GM15510 (cell line): ENCODE data around the gene CWH43.

Source experiments
- POLR2A ChIP-seq: IDR thresholded peaks from 3 replicates; pipeline ENCODE4 v1.6.1; 2011; ENCODE audit warnings: borderline replicate concordance; ENCODE audit not compliant: insufficient read length; ENCODE audit errors: extremely low read depth

The CWH43 gene

GRCh38 chr4:48963042-48963679 is 22.9 kb upstream of the CWH43 start:
- TF ChIP-seq POLR2A, result no peak

- no peak for TF ChIP-seq POLR2A
Measured at GRCh38 chr4:48967101-48967500, 19.0 kb upstream of the CWH43 start.

GRCh38 chr4:48967631-48968030 is 18.4 kb upstream of the CWH43 start:
- no peak for TF ChIP-seq POLR2A

DNA sequence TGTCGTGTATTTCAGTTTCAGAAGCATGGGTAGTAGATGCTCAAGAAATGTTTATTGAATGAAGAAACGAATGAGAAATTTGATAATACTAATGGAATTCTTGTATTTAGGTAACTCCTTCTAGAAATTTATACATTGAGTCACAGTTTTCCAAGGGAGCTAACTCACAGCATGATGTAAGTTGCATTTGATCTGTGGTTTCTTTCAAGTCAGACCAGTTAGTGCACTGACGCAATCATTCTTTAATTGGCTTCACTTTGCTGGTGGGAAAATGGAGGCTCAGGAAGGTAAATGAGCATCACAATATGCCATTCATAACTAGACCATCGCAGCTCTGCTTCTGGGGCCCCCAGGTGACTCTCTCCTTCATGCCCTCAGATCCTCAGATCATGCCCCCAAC is 17.3 kb upstream of the CWH43 start:
- TF ChIP-seq POLR2A, result no peak

GRCh38 chr4:48970471-48970921 is 15.6 kb upstream of the CWH43 start:
- TF ChIP-seq POLR2A, result no peak

DNA sequence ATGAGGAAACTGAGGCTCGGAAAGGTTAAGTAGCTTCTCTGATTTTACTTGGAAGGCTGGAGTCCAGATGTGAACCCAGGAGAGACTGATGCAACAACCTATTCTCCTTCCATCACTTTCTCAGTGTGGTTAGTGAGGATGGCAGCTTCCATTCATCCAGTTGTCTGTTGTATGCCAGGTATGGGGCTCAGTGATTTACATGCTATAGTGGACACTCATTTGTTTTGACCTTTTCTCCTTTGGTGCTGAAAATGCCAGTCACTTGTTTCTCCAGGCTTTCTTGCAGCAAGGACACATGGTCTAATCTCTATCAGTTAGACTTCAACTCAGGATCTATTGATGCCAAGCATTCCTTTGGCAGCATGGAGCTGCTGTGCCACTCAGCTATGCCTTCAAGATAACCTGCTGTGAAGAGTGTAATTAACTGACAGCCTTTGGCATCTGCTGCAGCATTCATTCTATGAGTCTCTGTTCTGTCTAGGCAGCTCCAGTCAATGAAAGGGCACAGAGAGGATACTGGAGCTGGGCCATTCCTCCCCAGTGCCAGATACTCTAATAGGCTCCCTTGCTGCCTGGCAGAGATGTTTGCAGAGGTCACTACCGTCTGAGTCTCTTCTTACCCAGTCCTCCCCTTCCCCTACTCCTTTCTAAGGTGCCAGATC is 11.0 kb upstream of the CWH43 start:
- TF ChIP-seq POLR2A, result no peak

GRCh38 chr4:48976041-48976440 is 10.0 kb upstream of the CWH43 start:
- no peak for TF ChIP-seq POLR2A

DNA sequence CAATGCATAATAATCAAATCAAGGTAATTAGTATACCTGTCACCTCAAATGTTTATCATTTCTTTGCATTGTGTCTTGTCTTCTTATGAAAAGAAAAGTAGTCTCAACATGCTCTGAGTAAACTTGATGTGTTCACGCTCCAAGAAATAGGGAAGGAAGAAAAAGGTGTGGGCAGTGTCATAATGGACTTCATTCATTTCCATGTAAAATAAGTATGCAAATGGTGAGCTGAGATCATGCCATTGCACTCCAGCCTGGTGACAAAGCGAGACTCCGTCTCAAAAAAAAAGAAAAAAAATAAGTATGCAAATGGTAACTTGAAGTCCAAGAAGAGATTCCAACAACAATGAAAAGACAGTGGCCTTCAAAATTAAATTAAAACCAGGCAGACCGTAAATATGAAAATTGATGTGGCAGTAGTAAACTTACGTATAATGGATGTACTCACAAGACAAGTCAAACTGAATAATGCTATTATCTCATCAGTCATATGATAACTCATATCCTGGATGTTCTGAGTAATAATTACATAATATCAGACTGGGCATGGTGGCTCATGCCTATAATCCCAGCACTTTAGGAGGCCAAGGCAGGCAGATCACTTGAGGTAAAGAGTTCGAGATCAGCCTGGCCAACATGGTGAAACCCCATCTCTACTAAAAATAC is 6.0 kb upstream of the CWH43 start:
- TF ChIP-seq POLR2A, result no peak

- TF ChIP-seq POLR2A, result no peak
Measured at GRCh38 chr4:48985602-48985975, 486 bp upstream of the CWH43 start.

- no peak for TF ChIP-seq POLR2A
Measured at GRCh38 chr4:48986654-48987164, 634 bp downstream of the CWH43 start.

- no peak for TF ChIP-seq POLR2A
Measured at GRCh38 chr4:48989461-48990203, 3.6 kb downstream of the CWH43 start.

GRCh38 chr4:48991357-48991756 is 5.3 kb downstream of the CWH43 start:
- no peak for TF ChIP-seq POLR2A

DNA sequence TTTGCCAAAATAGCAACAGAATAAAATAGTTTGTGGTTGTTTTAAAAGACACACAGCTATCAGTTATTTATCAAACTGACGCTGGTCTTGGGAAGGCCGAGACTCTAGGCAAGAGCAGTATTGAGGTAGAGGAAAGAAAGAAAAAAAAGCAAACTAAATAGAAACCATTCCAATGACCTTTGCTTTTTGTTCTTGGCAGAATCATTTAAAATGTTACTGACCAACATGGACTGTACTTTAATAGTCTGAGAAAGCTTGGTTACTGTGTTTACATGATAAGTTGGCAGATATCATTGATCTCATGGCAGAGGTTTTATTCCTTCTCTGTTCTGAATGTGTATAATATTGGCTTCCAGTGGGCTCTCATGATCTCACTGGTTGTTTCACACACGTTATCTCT is 11.9 kb downstream of the CWH43 start:
- no peak for TF ChIP-seq POLR2A

DNA sequence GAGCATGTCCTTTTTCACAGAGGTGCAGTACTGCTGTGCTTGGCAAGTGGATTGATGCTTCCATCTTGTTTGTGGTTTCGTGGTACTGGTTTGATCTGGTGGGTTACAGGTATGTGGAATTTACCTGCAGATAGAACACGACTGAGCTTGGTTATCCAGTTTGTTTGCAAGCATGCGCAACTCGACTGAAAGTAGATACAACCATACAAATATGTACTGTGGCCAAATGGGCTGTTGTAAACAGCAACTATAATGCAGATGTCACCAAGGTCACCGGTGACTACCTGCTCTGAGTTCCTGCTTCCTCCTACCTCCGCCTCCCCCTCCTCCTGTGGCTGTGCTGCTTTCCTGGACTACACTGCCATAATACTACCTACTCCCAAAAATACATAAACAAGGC is 12.4 kb downstream of the CWH43 start:
- TF ChIP-seq POLR2A, result no peak

GRCh38 chr4:49000806-49001205 is 14.7 kb downstream of the CWH43 start:
- TF ChIP-seq POLR2A, result no peak

DNA sequence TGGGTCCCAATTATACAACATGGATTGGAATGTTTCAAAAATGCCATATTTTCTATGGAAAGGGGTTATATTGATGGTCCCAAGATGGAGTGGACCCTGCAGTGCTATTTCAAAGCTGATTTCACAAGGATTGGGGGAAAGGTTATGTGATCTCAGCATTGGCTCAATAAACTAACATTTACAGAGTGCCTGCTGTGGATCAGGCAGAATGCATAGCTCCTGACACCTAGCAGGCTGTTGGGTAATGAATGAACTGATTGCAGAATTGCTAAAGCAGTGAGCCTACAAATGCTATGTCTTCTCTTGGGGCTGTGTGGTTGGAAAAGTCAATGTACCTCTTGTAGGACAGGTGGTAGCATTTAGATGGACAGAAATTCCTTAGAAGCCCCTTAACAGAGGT is 16.9 kb downstream of the CWH43 start:
- no peak for TF ChIP-seq POLR2A

- no peak for TF ChIP-seq POLR2A
Measured at GRCh38 chr4:49018718-49019295, 32.7 kb downstream of the CWH43 start.
